Body of pancreas (tissue), 4 donors: ENCODE data around the gene TMEM132C. TPM values are rescaled to one million over a fixed set of nuclear protein-coding genes. Genes with fewer than 3 reads are reported as not detected.

Source experiments
- ATAC-seq: fragments of 150-250 bp; one replicate; pipeline ENCODE4 v1.9.1; 2016
- DNase-seq, 4 donors: peaks; one replicate each; pipeline ENCODE4 v3.0.0-alpha.2; 2019
- H3K27ac ChIP-seq, 4 donors: fragments of 200-600 bp; sonication (generic); 1 replicate in 3 of 4; 2 replicates in 1 of 4; pipeline versions ENCODE4 v1.5.1 to v1.6.1; 2016 to 2019; ENCODE audit warnings: mild to moderate bottlenecking in 1 of 4, mixed read lengths in 1 of 4, moderate library complexity in 1 of 4
- H3K27me3 ChIP-seq, 2 donors: fragments of 200-600 bp; sonication (generic); one replicate each; pipeline ENCODE4 v1.6.0; 2016; ENCODE audit warnings: mild to moderate bottlenecking in 1 of 2
- H3K36me3 ChIP-seq, 2 donors: fragments of 200-600 bp; sonication (generic); replicated peaks in 1 of 2; 2 replicates each; pipeline ENCODE4 v1.5.1; 2016; ENCODE audit warnings: low read depth in 2 of 2; ENCODE audit not compliant: insufficient read depth in 1 of 2
- H3K4me1 ChIP-seq: fragments of 200-600 bp; sonication (generic); one replicate; pipeline ENCODE4 v1.6.0; 2016
- H3K4me3 ChIP-seq, 2 donors: fragments of 200-600 bp; sonication (generic); 1 replicate in 1 of 2; 2 replicates in 1 of 2; pipeline ENCODE4 v1.5.1; 2016 to 2019
- H3K9me3 ChIP-seq, 3 donors: fragments of 200-600 bp; sonication (generic); 1 replicate in 2 of 3; 2 replicates in 1 of 3; pipeline ENCODE4 v1.5.1; 2016
- POLR2A ChIP-seq, 3 donors: fragments of 450-650 bp; IDR thresholded peaks; one replicate each; pipeline ENCODE4 v1.6.1; 2016; ENCODE audit warnings: antibody characterized with exemption in 3 of 3, mild to moderate bottlenecking in 2 of 3
- WGBS, 2 donors: methylation state at CpG; one replicate each; pipeline ENCODE4 v1.1.5; 2017; 5-methylcytosine and 5-hydroxymethylcytosine counted together
- intact Hi-C: fragments of 100-400 bp; cut with DNase I; formaldehyde crosslinking; loops from one replicate; pipeline ENCODE4 v1.15.1; 2023
- total RNA-seq, 2 donors: library from RNA; depleted of rRNA; stranded (reverse); fragments of >200 nt; gene quantifications; one replicate each; pipeline ENCODE4 v1.1.0, GENCODE V29; 2016
- TF ChIP-seq, protein P1 (sequence below), 7 experiments: fragments of 450-650 bp in 4 of 7; fragments of 200-600 bp in 3 of 7; sonication (generic) in 3 of 7; IDR thresholded peaks; one replicate each; pipeline ENCODE4 v1.5.1; 2016 to 2019; ENCODE audit warnings: antibody characterized with exemption in 7 of 7

The TMEM132C gene
- total RNA-seq, 2 donors from 2014 or later: 4.4 to 8.2 TPM

DNA sequence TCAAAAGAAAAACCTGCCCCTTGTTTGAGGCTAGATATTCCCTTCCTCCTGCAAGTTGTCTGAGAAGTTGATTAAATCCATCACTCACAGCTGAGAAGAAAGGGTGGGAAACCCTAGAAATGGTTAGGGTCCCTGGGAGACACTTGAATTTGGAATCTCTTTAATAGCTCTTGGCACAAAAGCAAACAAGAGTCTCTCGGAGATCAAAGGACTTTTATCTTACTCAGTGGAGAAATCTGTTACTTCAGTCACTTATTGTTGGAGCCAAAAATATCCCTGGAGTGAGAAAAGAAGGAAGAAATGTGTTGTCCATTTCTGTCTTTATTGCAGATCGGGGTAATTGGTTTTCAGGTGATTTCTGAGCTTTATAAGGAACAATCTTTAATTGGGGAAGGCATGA, 47.0 kb downstream of the TMEM132C start:
- DNase-seq: no peak
- Histone ChIP-seq H3K36me3 (no peaks in the 10 kb centered on the region), H3K27me3 (no peaks in the 10 kb centered on the region), H3K4me1 (peaks cover 5% of the 10 kb centered on the region), H3K4me3 (no peak overlapping the region), H3K9me3 (no peaks in the 10 kb centered on the region), H3K27ac (no peak overlapping the region)
- intact Hi-C loops: no loop called here
- 21 to 43% methylated on average over 2 of the region's 2 CpGs for WGBS, 2 donors
- no peak for ATAC-seq
- TF ChIP-seq, protein P1, sequence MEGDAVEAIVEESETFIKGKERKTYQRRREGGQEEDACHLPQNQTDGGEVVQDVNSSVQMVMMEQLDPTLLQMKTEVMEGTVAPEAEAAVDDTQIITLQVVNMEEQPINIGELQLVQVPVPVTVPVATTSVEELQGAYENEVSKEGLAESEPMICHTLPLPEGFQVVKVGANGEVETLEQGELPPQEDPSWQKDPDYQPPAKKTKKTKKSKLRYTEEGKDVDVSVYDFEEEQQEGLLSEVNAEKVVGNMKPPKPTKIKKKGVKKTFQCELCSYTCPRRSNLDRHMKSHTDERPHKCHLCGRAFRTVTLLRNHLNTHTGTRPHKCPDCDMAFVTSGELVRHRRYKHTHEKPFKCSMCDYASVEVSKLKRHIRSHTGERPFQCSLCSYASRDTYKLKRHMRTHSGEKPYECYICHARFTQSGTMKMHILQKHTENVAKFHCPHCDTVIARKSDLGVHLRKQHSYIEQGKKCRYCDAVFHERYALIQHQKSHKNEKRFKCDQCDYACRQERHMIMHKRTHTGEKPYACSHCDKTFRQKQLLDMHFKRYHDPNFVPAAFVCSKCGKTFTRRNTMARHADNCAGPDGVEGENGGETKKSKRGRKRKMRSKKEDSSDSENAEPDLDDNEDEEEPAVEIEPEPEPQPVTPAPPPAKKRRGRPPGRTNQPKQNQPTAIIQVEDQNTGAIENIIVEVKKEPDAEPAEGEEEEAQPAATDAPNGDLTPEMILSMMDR (IDR thresholded peaks at IDR 0.05): no peak
- no peak for TF ChIP-seq POLR2A (IDR thresholded peaks at IDR 0.05)

DNA sequence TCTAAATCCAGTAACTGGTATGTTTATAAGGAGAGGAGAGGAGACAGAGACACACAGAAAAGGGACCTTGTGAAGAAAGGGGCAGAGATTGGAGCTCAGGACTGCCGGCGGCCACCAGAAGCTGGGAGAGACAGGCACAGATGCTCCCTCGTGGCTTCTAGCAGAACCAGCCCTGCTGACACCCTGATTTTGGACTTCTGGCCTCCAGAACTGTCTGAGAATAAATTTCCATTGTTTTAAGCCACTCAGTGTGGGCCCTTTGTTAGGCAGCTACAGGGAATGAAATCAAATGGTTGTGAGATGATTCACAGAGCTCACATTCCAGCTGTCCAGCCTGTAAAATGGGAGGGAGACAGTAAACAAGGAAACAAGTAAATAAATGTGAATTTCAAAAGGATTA, 47.6 kb downstream of the TMEM132C start:
- WGBS, 2 donors: 60 to 70% methylated on average over 3 of the region's 3 CpGs

DNA sequence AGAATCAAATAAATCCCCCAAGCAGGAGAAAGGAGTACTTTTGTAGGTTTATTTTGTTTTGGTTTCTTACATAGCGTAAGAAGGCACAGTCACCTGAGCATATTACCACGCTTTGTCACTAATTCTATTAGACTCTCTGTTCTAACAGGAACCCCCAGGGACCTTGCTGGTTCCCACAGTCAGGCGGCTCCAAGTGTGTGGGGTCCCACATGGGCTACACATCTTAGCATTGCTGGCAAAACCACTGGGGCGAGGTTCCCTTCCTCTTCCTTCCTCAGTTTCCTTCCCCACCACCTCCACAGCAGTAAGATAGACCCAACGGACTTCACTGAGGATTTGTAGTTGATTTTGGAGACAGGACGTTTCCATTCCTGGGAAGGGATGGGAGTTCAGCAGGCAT, 49.1 kb downstream of the TMEM132C start:
- Histone ChIP-seq H3K27ac (no peak overlapping the region), H3K36me3 (no peaks in the 10 kb centered on the region), H3K27me3 (no peaks in the 10 kb centered on the region), H3K9me3 (no peaks in the 10 kb centered on the region), H3K4me1 (peaks cover 5% of the 10 kb centered on the region), H3K4me3 (no peak overlapping the region)
- 65 to 72% methylated on average over 6 of the region's 6 CpGs for WGBS, 2 donors
- intact Hi-C loops: no loop called here
- DNase-seq: no peak
- ATAC-seq: no peak
- TF ChIP-seq, protein P1 (IDR thresholded peaks at IDR 0.05): no peak
- TF ChIP-seq POLR2A (IDR thresholded peaks at IDR 0.05): no peak

More for the DNA sequence above, 47.6 kb downstream of the TMEM132C start:
- Histone ChIP-seq H3K27ac (no peak overlapping the region), H3K9me3 (no peaks in the 10 kb centered on the region), H3K4me3 (no peak overlapping the region), H3K4me1 (peaks cover 5% of the 10 kb centered on the region), H3K27me3 (no peaks in the 10 kb centered on the region), H3K36me3 (no peaks in the 10 kb centered on the region)
- DNase-seq (no peak), ATAC-seq (no peak)
- intact Hi-C loops: no loop called here
- TF ChIP-seq, protein P1 (IDR thresholded peaks at IDR 0.05): no peak
- TF ChIP-seq POLR2A (IDR thresholded peaks at IDR 0.05): no peak

- H3K27ac ChIP-seq: no peak overlapping the region
- peak; percentile 48 for ATAC-seq
Observed at GRCh38 chr12:128316973-128317526, 50.1 kb downstream of the TMEM132C start.

More at GRCh38 chr12:128316973-128317526, 50.1 kb downstream of the TMEM132C start:
- Histone ChIP-seq H3K9me3 (no peaks in the 10 kb centered on the region), H3K36me3 (no peaks in the 10 kb centered on the region), H3K27me3 (no peaks in the 10 kb centered on the region), H3K4me3 (no peak overlapping the region), H3K4me1 (peaks cover 5% of the 10 kb centered on the region)
- WGBS, 2 donors: 18 to 31% methylated on average over 4 of the region's 4 CpGs
- no peak for TF ChIP-seq POLR2A (IDR thresholded peaks at IDR 0.05)
- TF ChIP-seq, protein P1 (IDR thresholded peaks at IDR 0.05): no peak
- intact Hi-C loops: no loop called here
- DNase-seq: peak in 1 of 4 donors; percentile 10
